HepG2 (cell line): Measurements from ENCODE around the gene PXMP4. TPM values are rescaled to one million over a fixed set of nuclear protein-coding genes. Genes with fewer than 3 reads are reported as not detected.

ENCODE experiments used
- BORCS8-MEF2B ChIP-seq: sonication (generic); formaldehyde crosslinking; IDR thresholded peaks from 2 replicates; pipeline ENCODE4 v1.8.0; 2022; ENCODE audit warnings: mild to moderate bottlenecking, missing genetic modification reagents
- CAMTA2 ChIP-seq: sonication (generic); formaldehyde crosslinking; IDR thresholded peaks from 2 replicates; pipeline ENCODE4 v1.4.0; 2020; ENCODE audit warnings: mild to moderate bottlenecking, missing genetic modification reagents, borderline replicate concordance
- ESRRA ChIP-seq: sonication (generic); formaldehyde crosslinking; IDR thresholded peaks from 2 replicates; pipeline ENCODE4 v1.5.1; 2020; ENCODE audit warnings: mild to moderate bottlenecking, low read depth, missing genetic modification reagents
- HMG20B ChIP-seq: conservative IDR thresholded peaks from 2 replicates; pipeline ENCODE4 v1.6.1; 2016; ENCODE audit warnings: missing genetic modification reagents, missing compliant biosample characterization
- HNF4A ChIP-seq: sonication (generic); formaldehyde crosslinking; IDR thresholded peaks from 2 replicates; pipeline ENCODE4 v1.4.0; 2020; ENCODE audit warnings: missing genetic modification reagents
- ISL2 ChIP-seq: sonication (generic); formaldehyde crosslinking; IDR thresholded peaks from 2 replicates; pipeline ENCODE4 v1.5.0; 2020; ENCODE audit warnings: missing genetic modification reagents
- KMT2B ChIP-seq: IDR thresholded peaks from 2 replicates; pipeline ENCODE4 v1.6.1; 2016; ENCODE audit warnings: missing genetic modification reagents, missing compliant biosample characterization
- MEIS1 ChIP-seq: sonication (generic); formaldehyde crosslinking; IDR thresholded peaks from 2 replicates; pipeline ENCODE4 v1.9.0; 2021; ENCODE audit warnings: mild to moderate bottlenecking, missing genetic modification reagents, moderate library complexity, borderline replicate concordance
- SIX1 ChIP-seq: sonication (generic); formaldehyde crosslinking; IDR thresholded peaks from 2 replicates; pipeline ENCODE4 v1.4.0; 2020; ENCODE audit warnings: missing genetic modification reagents, borderline replicate concordance
- SIX4 ChIP-seq: sonication (generic); formaldehyde crosslinking; IDR thresholded peaks from 2 replicates; pipeline ENCODE4 v1.4.0; 2020; ENCODE audit warnings: missing genetic modification reagents
- STAG1 ChIP-seq: sonication (generic); formaldehyde crosslinking; IDR thresholded peaks from 2 replicates; pipeline ENCODE4 v1.4.0; 2020; ENCODE audit warnings: missing genetic modification reagents
- ZFP82 ChIP-seq: sonication (generic); formaldehyde crosslinking; IDR thresholded peaks from 2 replicates; pipeline ENCODE4 v1.5.1; 2020; ENCODE audit warnings: mild to moderate bottlenecking, missing genetic modification reagents, borderline replicate concordance
- ZFYVE20 ChIP-seq: sonication (generic); formaldehyde crosslinking; IDR thresholded peaks from 2 replicates; pipeline ENCODE4 v1.8.0; 2023; ENCODE audit warnings: low read depth, mild to moderate bottlenecking, moderate library complexity, missing genetic modification reagents, borderline replicate concordance
- ZKSCAN5 ChIP-seq: sonication (generic); formaldehyde crosslinking; IDR thresholded peaks from 2 replicates; pipeline ENCODE4 v1.5.1; 2020; ENCODE audit warnings: mild to moderate bottlenecking, missing genetic modification reagents
- ZNF224 ChIP-seq: sonication (generic); formaldehyde crosslinking; IDR thresholded peaks from 2 replicates; pipeline ENCODE4 v1.5.0; 2020; ENCODE audit warnings: mild to moderate bottlenecking, missing genetic modification reagents
- ZNF274 ChIP-seq: sonication (generic); formaldehyde crosslinking; IDR thresholded peaks from 2 replicates; pipeline ENCODE4 v1.5.1; 2020; ENCODE audit warnings: mild to moderate bottlenecking, missing genetic modification reagents
- ZNF460 ChIP-seq: sonication (generic); formaldehyde crosslinking; IDR thresholded peaks from 2 replicates; pipeline ENCODE4 v1.5.1; 2020; ENCODE audit warnings: missing genetic modification reagents, mild to moderate bottlenecking, borderline replicate concordance
- polyA plus RNA-seq, 8 experiments: library from polyadenylated mRNA; depleted of rRNA in 3 of 8; stranded (reverse) in 7 of 8; unstranded in 1 of 8; fragments of >200 nt; fragmentation: Illumina TruSeq in 4 of 8; extraction: Trizol in 4 of 8; gene quantifications; 2 replicates each; pipeline versions ENCODE4 v1.2.1 to v1.2.3, GENCODE V29; 2011 to 2016; ENCODE audit warnings: low read depth in 4 of 8, missing spikeins in 1 of 8, mixed read lengths in 1 of 8; ENCODE audit not compliant: insufficient read depth in 1 of 8
- total RNA-seq, 5 experiments: library from RNA; depleted of rRNA; stranded (reverse); fragments of >200 nt; fragmentation: Illumina TruSeq; extraction: Trizol; gene quantifications; 2 replicates each; pipeline ENCODE4 v1.2.3, GENCODE V29; 2016; ENCODE audit warnings: low read depth in 1 of 5
- TF ChIP-seq, protein P1 (sequence below): sonication (generic); formaldehyde crosslinking; IDR thresholded peaks from 2 replicates; pipeline ENCODE4 v1.5.0; 2020; ENCODE audit warnings: mild to moderate bottlenecking, missing genetic modification reagents
- TF ChIP-seq, protein P2 (sequence below): sonication (generic); formaldehyde crosslinking; IDR thresholded peaks from 2 replicates; pipeline ENCODE4 v1.5.1; 2020; ENCODE audit warnings: mild to moderate bottlenecking, missing genetic modification reagents, moderate library complexity
- TF ChIP-seq, protein P3 (sequence below), 2 experiments: sonication (generic) in 1 of 2; formaldehyde crosslinking in 1 of 2; IDR thresholded peaks; 2 replicates each; pipeline versions ENCODE4 v1.4.0 to v1.6.1; 2016 to 2020; ENCODE audit warnings: borderline replicate concordance in 1 of 2, low read depth in 1 of 2, mild to moderate bottlenecking in 1 of 2, missing genetic modification reagents in 1 of 2
- TF ChIP-seq, protein P4 (sequence below): sonication (generic); formaldehyde crosslinking; IDR thresholded peaks from 2 replicates; pipeline ENCODE4 v1.5.0; 2020; ENCODE audit warnings: missing genetic modification reagents

PXMP4 gene
- total and polyA plus RNA-seq, 2 of the 13 experiments (the other 11 are each of a cell fraction or from before 2014, with no cell fraction given), result not detected

DNA sequence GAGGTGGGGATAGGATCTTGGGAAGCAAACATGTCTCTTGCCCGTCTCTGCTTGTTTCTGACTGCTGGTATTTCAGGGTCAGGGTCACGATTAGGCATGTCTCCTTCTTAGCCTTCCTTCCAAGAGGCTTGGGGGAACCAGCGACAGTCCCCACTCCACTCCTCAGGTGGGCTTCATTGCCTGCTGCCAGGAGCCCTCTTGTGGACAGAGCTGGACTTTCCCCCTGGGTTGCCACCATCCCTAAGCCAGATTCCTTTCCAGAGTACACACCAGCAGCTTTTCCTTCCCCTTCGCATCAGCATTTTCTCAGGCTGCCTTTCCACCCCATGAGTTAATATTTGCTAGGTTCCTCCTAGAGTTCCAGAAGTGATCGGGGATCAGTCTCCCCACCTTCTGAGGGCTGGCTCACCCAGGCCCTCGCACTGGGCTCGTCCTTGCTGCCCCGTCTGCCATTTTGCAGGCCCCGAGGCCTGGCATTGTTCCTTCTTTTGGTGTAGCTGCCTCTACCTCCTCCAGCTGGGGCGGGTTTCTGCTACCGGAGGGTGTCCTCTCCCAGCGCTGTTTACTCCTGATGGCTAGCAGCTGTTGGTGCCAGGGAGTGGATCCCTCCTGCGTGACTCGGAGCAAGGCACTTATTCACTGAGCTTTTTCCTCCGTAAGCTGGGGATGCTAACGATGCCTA, 66.8 kb downstream of the PXMP4 start (continued):
- TF ChIP-seq, protein P1, sequence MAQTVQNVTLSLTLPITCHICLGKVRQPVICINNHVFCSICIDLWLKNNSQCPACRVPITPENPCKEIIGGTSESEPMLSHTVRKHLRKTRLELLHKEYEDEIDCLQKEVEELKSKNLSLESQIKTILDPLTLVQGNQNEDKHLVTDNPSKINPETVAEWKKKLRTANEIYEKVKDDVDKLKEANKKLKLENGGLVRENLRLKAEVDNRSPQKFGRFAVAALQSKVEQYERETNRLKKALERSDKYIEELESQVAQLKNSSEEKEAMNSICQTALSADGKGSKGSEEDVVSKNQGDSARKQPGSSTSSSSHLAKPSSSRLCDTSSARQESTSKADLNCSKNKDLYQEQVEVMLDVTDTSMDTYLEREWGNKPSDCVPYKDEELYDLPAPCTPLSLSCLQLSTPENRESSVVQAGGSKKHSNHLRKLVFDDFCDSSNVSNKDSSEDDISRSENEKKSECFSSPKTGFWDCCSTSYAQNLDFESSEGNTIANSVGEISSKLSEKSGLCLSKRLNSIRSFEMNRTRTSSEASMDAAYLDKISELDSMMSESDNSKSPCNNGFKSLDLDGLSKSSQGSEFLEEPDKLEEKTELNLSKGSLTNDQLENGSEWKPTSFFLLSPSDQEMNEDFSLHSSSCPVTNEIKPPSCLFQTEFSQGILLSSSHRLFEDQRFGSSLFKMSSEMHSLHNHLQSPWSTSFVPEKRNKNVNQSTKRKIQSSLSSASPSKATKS, result no peak
- TF ChIP-seq ZNF274 (CRISPR knock-in tag), result peak; percentile 88
- TF ChIP-seq, protein P2, sequence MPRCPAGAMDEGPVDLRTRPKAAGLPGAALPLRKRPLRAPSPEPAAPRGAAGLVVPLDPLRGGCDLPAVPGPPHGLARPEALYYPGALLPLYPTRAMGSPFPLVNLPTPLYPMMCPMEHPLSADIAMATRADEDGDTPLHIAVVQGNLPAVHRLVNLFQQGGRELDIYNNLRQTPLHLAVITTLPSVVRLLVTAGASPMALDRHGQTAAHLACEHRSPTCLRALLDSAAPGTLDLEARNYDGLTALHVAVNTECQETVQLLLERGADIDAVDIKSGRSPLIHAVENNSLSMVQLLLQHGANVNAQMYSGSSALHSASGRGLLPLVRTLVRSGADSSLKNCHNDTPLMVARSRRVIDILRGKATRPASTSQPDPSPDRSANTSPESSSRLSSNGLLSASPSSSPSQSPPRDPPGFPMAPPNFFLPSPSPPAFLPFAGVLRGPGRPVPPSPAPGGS, result peak; percentile 49; the same call in 1 of the 2 replicates
- no peak for TF ChIP-seq SIX4 (CRISPR knock-in tag)
- TF ChIP-seq KMT2B (CRISPR knock-in tag), result no peak
- TF ChIP-seq ZFYVE20 (CRISPR knock-in tag), result 0 out of 2 replicates have a peak, but pooled peaks have one; percentile 25
- TF ChIP-seq MEIS1 (CRISPR knock-in tag), result no peak
- TF ChIP-seq ISL2 (CRISPR knock-in tag), result no peak
- TF ChIP-seq, protein P3, sequence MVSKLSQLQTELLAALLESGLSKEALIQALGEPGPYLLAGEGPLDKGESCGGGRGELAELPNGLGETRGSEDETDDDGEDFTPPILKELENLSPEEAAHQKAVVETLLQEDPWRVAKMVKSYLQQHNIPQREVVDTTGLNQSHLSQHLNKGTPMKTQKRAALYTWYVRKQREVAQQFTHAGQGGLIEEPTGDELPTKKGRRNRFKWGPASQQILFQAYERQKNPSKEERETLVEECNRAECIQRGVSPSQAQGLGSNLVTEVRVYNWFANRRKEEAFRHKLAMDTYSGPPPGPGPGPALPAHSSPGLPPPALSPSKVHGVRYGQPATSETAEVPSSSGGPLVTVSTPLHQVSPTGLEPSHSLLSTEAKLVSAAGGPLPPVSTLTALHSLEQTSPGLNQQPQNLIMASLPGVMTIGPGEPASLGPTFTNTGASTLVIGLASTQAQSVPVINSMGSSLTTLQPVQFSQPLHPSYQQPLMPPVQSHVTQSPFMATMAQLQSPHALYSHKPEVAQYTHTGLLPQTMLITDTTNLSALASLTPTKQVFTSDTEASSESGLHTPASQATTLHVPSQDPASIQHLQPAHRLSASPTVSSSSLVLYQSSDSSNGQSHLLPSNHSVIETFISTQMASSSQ (IDR thresholded peaks at IDR 0.05; ENCODE audit: low read depth), result no peak
- TF ChIP-seq, protein P3 (CRISPR knock-in tag; IDR thresholded peaks at IDR 0.05; ENCODE audit: borderline replicate concordance), result no peak
- TF ChIP-seq ZNF460 (CRISPR knock-in tag), result no peak
- TF ChIP-seq HMG20B (CRISPR knock-in tag), result peak; percentile 39; the same call in 1 of the 2 replicates
- peak; percentile 99 for TF ChIP-seq STAG1 (CRISPR knock-in tag)
- TF ChIP-seq BORCS8-MEF2B, result no peak
- 0 out of 2 replicates have a peak, but pooled peaks have one; percentile 52 for TF ChIP-seq ZNF224
- TF ChIP-seq SIX1 (CRISPR knock-in tag), result peak; percentile 69; the same call in 1 of the 2 replicates
- no peak for TF ChIP-seq ESRRA
- TF ChIP-seq, protein P4, sequence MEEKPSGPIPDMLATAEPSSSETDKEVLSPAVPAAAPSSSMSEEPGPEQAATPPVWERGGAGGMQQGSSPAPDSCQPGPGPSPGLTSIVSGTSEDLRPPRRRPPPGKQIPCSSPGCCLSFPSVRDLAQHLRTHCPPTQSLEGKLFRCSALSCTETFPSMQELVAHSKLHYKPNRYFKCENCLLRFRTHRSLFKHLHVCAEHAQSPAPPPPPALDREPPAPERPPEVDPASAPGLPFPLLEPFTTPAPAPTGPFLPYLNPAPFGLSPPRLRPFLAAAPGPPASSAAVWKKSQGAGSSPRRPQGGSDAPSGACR (CRISPR knock-in tag), result peak; percentile 55
- no peak for TF ChIP-seq ZKSCAN5
- TF ChIP-seq HNF4A (CRISPR knock-in tag), result no peak
- TF ChIP-seq CAMTA2, result no peak; the same call in 1 of the 2 replicates
- TF ChIP-seq ZFP82 (CRISPR knock-in tag), result no peak
